H1 (cell line): Measurements from ENCODE around the gene KRTDAP. TPM values are rescaled to one million over a fixed set of nuclear protein-coding genes. Genes with fewer than 3 reads are reported as not detected.

Source experiments
- CTCF ChIA-PET: fragments of 300-600 bp; sonication (Branson Sonifier 250); formaldehyde crosslinking; loops from one replicate; lab custom pipeline; 2021; ENCODE audit not compliant: partially characterized antibody; lab: Charles Lee
- POLR2A ChIA-PET: fragments of 300-600 bp; sonication (Branson Sonifier 250); formaldehyde crosslinking; loops from one replicate; lab custom pipeline; 2021; ENCODE audit warnings: inconsistent platforms; ENCODE audit not compliant: partially characterized antibody; lab: Charles Lee
- DNase-seq, 2 experiments: peaks; one replicate each; pipeline versions ENCODE4 v3.0.0 to v3.0.0-alpha.2; 2010 to 2022; ENCODE audit warnings: low spot score in 2 of 2, low read depth in 1 of 2, mixed read lengths in 1 of 2
- FAIRE-seq: peaks from 2 replicates; lab custom pipeline; 2011; peaks lifted over from hg19 to GRCh38; lab: Jason Lieb, UNC
- H2AFZ ChIP-seq: 2 replicates; pipeline ENCODE4 v1.8.1; 2012; ENCODE audit warnings: low read length, inconsistent platforms
- H2AK5ac ChIP-seq: 2 replicates; pipeline ENCODE4 v1.6.1; 2013; ENCODE audit warnings: low read depth, low read length
- H2BK120ac ChIP-seq: replicated peaks from 2 replicates; pipeline ENCODE3; 2013; ENCODE audit warnings: low read depth, low read length, inconsistent platforms
- H2BK12ac ChIP-seq: 2 replicates; pipeline ENCODE4 v1.6.1; 2013; ENCODE audit warnings: low read depth, low read length
- H2BK15ac ChIP-seq: 2 replicates; pipeline ENCODE4 v1.6.1; 2013; ENCODE audit warnings: low read length
- H2BK20ac ChIP-seq: 2 replicates; pipeline ENCODE4 v1.6.1; 2013; ENCODE audit warnings: low read length
- H2BK5ac ChIP-seq: 2 replicates; pipeline ENCODE4 v1.6.1; 2013; ENCODE audit warnings: low read depth, low read length
- H3K14ac ChIP-seq: 2 replicates; pipeline ENCODE4 v1.6.1; 2013; ENCODE audit warnings: inconsistent platforms; ENCODE audit not compliant: insufficient read length
- H3K18ac ChIP-seq: 2 replicates; pipeline ENCODE4 v1.6.1; 2013; ENCODE audit warnings: low read length; ENCODE audit errors: extremely low read depth
- H3K23ac ChIP-seq: 2 replicates; pipeline ENCODE4 v1.6.1; 2013; ENCODE audit warnings: inconsistent platforms; ENCODE audit not compliant: insufficient read length
- H3K23me2 ChIP-seq: 2 replicates; pipeline ENCODE4 v1.6.1; 2013; ENCODE audit warnings: low read depth, low read length
- H3K27ac ChIP-seq: 2 replicates; pipeline ENCODE4 v1.6.1; 2011; ENCODE audit warnings: low read depth, low read length, inconsistent platforms
- H3K27me3 ChIP-seq, 4 experiments: replicated peaks in 1 of 4; 1 replicate in 1 of 4; 2 replicates in 3 of 4; pipeline versions ENCODE4 v1.6.1 to v1.8.1; 2011 to 2013; ENCODE audit warnings: low read length in 3 of 4, mild to moderate bottlenecking in 3 of 4, inconsistent platforms in 2 of 4, mixed read lengths in 2 of 4, moderate library complexity in 1 of 4; ENCODE audit not compliant: control insufficient read depth in 3 of 4, insufficient read depth in 3 of 4; ENCODE audit errors: extremely low read depth in 1 of 4
- H3K36me3 ChIP-seq, 4 experiments: 2 replicates each; pipeline versions ENCODE4 v1.6.1 to v1.8.1; 2011 to 2013; ENCODE audit warnings: mild to moderate bottlenecking in 4 of 4, low read length in 3 of 4, moderate library complexity in 2 of 4, control low read depth in 1 of 4, inconsistent platforms in 1 of 4; ENCODE audit not compliant: insufficient read depth in 4 of 4, control insufficient read depth in 2 of 4
- H3K4ac ChIP-seq: replicated peaks from 2 replicates; pipeline ENCODE3; 2013; ENCODE audit warnings: low read length, low read depth, mixed read lengths, inconsistent platforms; ENCODE audit not compliant: insufficient read length
- H3K4me1 ChIP-seq, 4 experiments: replicated peaks in 1 of 4; 1 replicate in 1 of 4; 2 replicates in 3 of 4; pipeline versions ENCODE4 v1.6.1 to v1.8.1; 2011 to 2013; ENCODE audit warnings: low read length in 3 of 4, inconsistent platforms in 2 of 4, mixed read lengths in 1 of 4; ENCODE audit not compliant: insufficient read depth in 4 of 4, control insufficient read depth in 3 of 4
- H3K4me2 ChIP-seq, 2 experiments: 2 replicates each; pipeline versions ENCODE4 v1.6.1 to v1.8.1; 2011 to 2013; ENCODE audit warnings: low read depth in 2 of 2, low read length in 2 of 2, control low read depth in 1 of 2, inconsistent platforms in 1 of 2, mild to moderate bottlenecking in 1 of 2; ENCODE audit not compliant: insufficient read depth in 1 of 2
- H3K4me3 ChIP-seq, 4 experiments: fragments of 200-600, 300-600 bp in 1 of 4; sonication (generic), shearing (Covaris generic), sonication (Bioruptor Twin) in 1 of 4; 2 replicates each; pipeline versions ENCODE4 v1.5.1 to v1.8.1; 2011 to 2016; ENCODE audit warnings: low read length in 4 of 4, low read depth in 3 of 4, control low read depth in 2 of 4, inconsistent platforms in 2 of 4, mild to moderate bottlenecking in 2 of 4, mixed read lengths in 1 of 4, moderate library complexity in 1 of 4; ENCODE audit not compliant: insufficient read depth in 2 of 4; ENCODE audit errors: extremely low read depth in 1 of 4
- H3K56ac ChIP-seq: replicated peaks from 2 replicates; pipeline ENCODE3; 2013; ENCODE audit warnings: low read depth, mild to moderate bottlenecking, mixed read lengths, low read length, inconsistent platforms; ENCODE audit not compliant: insufficient read length
- H3K79me1 ChIP-seq: 2 replicates; pipeline ENCODE4 v1.6.1; 2013; ENCODE audit warnings: low read depth, low read length, control low read depth
- H3K79me2 ChIP-seq, 2 experiments: 2 replicates each; pipeline versions ENCODE4 v1.6.1 to v1.8.1; 2012 to 2013; ENCODE audit warnings: low read length in 2 of 2, mild to moderate bottlenecking in 2 of 2, inconsistent platforms in 1 of 2; ENCODE audit not compliant: insufficient read depth in 2 of 2, control insufficient read depth in 1 of 2
- H3K9ac ChIP-seq, 4 experiments: replicated peaks in 1 of 4; 1 replicate in 1 of 4; 2 replicates in 3 of 4; pipeline versions ENCODE4 v1.6.1 to v1.8.1; 2011 to 2013; ENCODE audit warnings: low read depth in 3 of 4, low read length in 3 of 4, control low read depth in 2 of 4, mild to moderate bottlenecking in 2 of 4, moderate library complexity in 2 of 4, inconsistent platforms in 1 of 4; ENCODE audit errors: extremely low read depth in 1 of 4
- H3K9me3 ChIP-seq, 2 experiments: 2 replicates each; pipeline versions ENCODE4 v1.6.1 to v1.8.1; 2012 to 2013; ENCODE audit warnings: mild to moderate bottlenecking in 2 of 2, moderate library complexity in 2 of 2, control low read depth in 1 of 2, inconsistent platforms in 1 of 2, low read depth in 1 of 2, low read length in 1 of 2, mixed read lengths in 1 of 2; ENCODE audit not compliant: insufficient read depth in 2 of 2
- H4K20me1 ChIP-seq, 2 experiments: replicated peaks in 1 of 2; 2 replicates each; pipeline versions ENCODE3 to v1.8.1; 2011 to 2013; ENCODE audit warnings: inconsistent platforms in 2 of 2, low read length in 2 of 2, mild to moderate bottlenecking in 1 of 2; ENCODE audit not compliant: insufficient read depth in 2 of 2, control insufficient read depth in 1 of 2
- H4K5ac ChIP-seq: 2 replicates; pipeline ENCODE4 v1.6.1; 2013; ENCODE audit warnings: low read length, low read depth, mixed read lengths, inconsistent platforms; ENCODE audit not compliant: insufficient read length
- H4K8ac ChIP-seq: 2 replicates; pipeline ENCODE4 v1.8.0; 2013; ENCODE audit warnings: mild to moderate bottlenecking, moderate library complexity, low read length, inconsistent platforms; ENCODE audit not compliant: insufficient read depth; ENCODE audit errors: extremely low read depth
- H4K91ac ChIP-seq: replicated peaks from 2 replicates; pipeline ENCODE3; 2013; ENCODE audit warnings: low read length, mixed read lengths, inconsistent platforms; ENCODE audit not compliant: insufficient read length
- EGR1 ChIP-seq: IDR thresholded peaks from 2 replicates; pipeline ENCODE4 v1.6.1; 2011; ENCODE audit warnings: low read depth, low read length, borderline replicate concordance
- TAF1 ChIP-seq: IDR thresholded peaks from 2 replicates; pipeline ENCODE4 v1.6.1; 2011; ENCODE audit warnings: mild to moderate bottlenecking, low read depth, low read length
- WGBS, 2 experiments: shearing (Covaris generic) in 1 of 2; methylation state at CpG; one replicate each; pipeline versions ENCODE4 v1.1.6 to v1.1.7; 2013 to 2015; ENCODE audit warnings: low lambda C conversion rate in 2 of 2, mixed read lengths in 2 of 2, inconsistent platforms in 1 of 2, low coverage in 1 of 2, missing lambda C conversion rate in 1 of 2; ENCODE audit not compliant: insufficient replicate concordance in 2 of 2, insufficient coverage in 1 of 2, insufficient read length in 1 of 2; ENCODE audit errors: extremely low coverage in 1 of 2, missing lambda C conversion rate in 1 of 2; 5-methylcytosine and 5-hydroxymethylcytosine counted together
- polyA plus RNA-seq, 7 experiments: library from polyadenylated mRNA; depleted of rRNA in 3 of 7; stranded (reverse) in 5 of 7; unstranded in 2 of 7; fragments of >200 nt in 5 of 7; fragments of 200-250 nt in 2 of 7; gene quantifications; 1 replicate in 5 of 7; 2 replicates in 1 of 7; 4 replicates in 1 of 7; pipeline versions ENCODE4 v1.2.1 to v1.2.3, GENCODE V29; 2011 to 2013; ENCODE audit warnings: missing spikeins in 2 of 7, mixed read lengths in 2 of 7
- total RNA-seq: library from RNA; stranded (reverse); fragmentation: NEBNext Ultra II Directional; extraction: Animal tissue kit (Norgen Biotek cat#: 25700); gene quantifications from 2 replicates; pipeline ENCODE4 v1.2.1, GENCODE V29; 2021

KRTDAP gene
- total and polyA plus RNA-seq, 2 of the 8 experiments (the other 6 are each of a cell fraction or from before 2014, with no cell fraction given): 0.69 to 0.88 TPM

GRCh38 chr19:35455616-35456201, 34.6 kb downstream of the KRTDAP start:
- Histone ChIP-seq H2BK120ac (no peak overlapping the region), H3K9me3 (no peaks in the 10 kb centered on the region), H4K5ac (no peak overlapping the region), H3K27me3 (no peaks in the 10 kb centered on the region), H3K9ac (no peak overlapping the region), H3K4me1 (no peaks in the 10 kb centered on the region), H3K4me2 (no peak overlapping the region), H3K14ac (no peak overlapping the region), H2BK12ac (no peak overlapping the region), H3K18ac (no peak overlapping the region), H3K4me3 (no peak overlapping the region), H2BK20ac (no peak overlapping the region), H4K8ac (no peak overlapping the region), H3K23ac (no peak overlapping the region), H4K20me1 (no peaks in the 10 kb centered on the region), H3K79me2 (no peaks in the 10 kb centered on the region), H3K27ac (no peak overlapping the region), H3K4ac (no peak overlapping the region), H2BK5ac (no peak overlapping the region), H2AFZ (no peak overlapping the region), H3K79me1 (no peaks in the 10 kb centered on the region), H4K91ac (no peak overlapping the region), H3K56ac (no peak overlapping the region), H2BK15ac (no peak overlapping the region), H3K23me2 (peaks cover 1% of the 10 kb centered on the region; the same call in 1 of the 2 replicates), H3K36me3 (no peaks in the 10 kb centered on the region), H2AK5ac (no peak overlapping the region)
- WGBS, 2 experiments: 90% methylated on average over 2 of the region's 3 CpGs; no CpG with 5 or more reads in 1 of the 2 experiments
- POLR2A ChIA-PET: no interaction called here
- no peak for DNase-seq
- no peak for FAIRE-seq
- CTCF ChIA-PET: interaction anchor here (0.7 to 1.2 kb wide), 3 partner anchors 12 to 90 kb away, joined by 3 read pairs; no protein-coding TSS in a partner anchor
- TF ChIP-seq EGR1 (no peak), TAF1 (no peak)
